ENCODE measurements around the gene MAMLD1.

The MAMLD1 gene

GRCh38 chrX:150551963-150552362, 188.8 kb downstream of the MAMLD1 start:
- Histone ChIP-seq H3K9me3 (ENCODE audit: insufficient read depth, low read depth, low read length) (no peaks in the 10 kb centered on the region), H3K27ac (ENCODE audit: low read depth, low read length) (no peak overlapping the region), H3K36me3 (ENCODE audit: insufficient read depth, low read length) (no peaks in the 10 kb centered on the region), H3K27me3 (ENCODE audit: insufficient read depth, low read length) (peaks cover 42% of the 10 kb centered on the region), H3K4me3 (ENCODE audit: low read length) (no peak overlapping the region), H3K4me1 (ENCODE audit: insufficient read depth, low read length) (no peaks in the 10 kb centered on the region), H3K9ac (ENCODE audit: low read depth, low read length) (no peak overlapping the region)
- WGBS: 99% methylated on average over 3 of the region's 3 CpGs

- 0% methylated on average over 2 of the region's 7 CpGs for WGBS
- Histone ChIP-seq H3K27ac (ENCODE audit: low read depth, low read length) (no peak overlapping the region; the same call in 1 of the 2 replicates), H3K4me1 (ENCODE audit: insufficient read depth, low read length) (peaks cover 7% of the 10 kb centered on the region), H3K36me3 (ENCODE audit: insufficient read depth, low read length) (no peaks in the 10 kb centered on the region), H3K4me3 (ENCODE audit: low read length) (peak overlapping the region; percentile 14; the same call in 1 of the 2 replicates), H3K9me3 (ENCODE audit: insufficient read depth, low read depth, low read length) (no peaks in the 10 kb centered on the region), H3K9ac (ENCODE audit: low read depth, low read length) (no peak overlapping the region), H3K27me3 (ENCODE audit: insufficient read depth, low read length) (peaks cover 3% of the 10 kb centered on the region; the same call in 1 of the 2 replicates)
Measured at GRCh38 chrX:150558424-150558823, 195.3 kb downstream of the MAMLD1 start.

All from HUES64 (cell line).